ENCODE measurements around the gene MTG1.

MTG1 gene

GRCh38 chr10:133446979-133447378 is 53.0 kb downstream of the MTG1 start:
- Histone ChIP-seq H3K4me2 (ENCODE audit: low read depth, low read length, poor library complexity, severe bottlenecking) (no peak overlapping the region), H3K9me3 (ENCODE audit: insufficient read depth, low read depth, low read length) (peaks cover 15% of the 10 kb centered on the region; the same call in 1 of the 2 replicates), H2AFZ (ENCODE audit: low read length) (no peak overlapping the region), H3K4me3 (ENCODE audit: low read length, poor library complexity, severe bottlenecking) (no peak overlapping the region), H4K20me1 (ENCODE audit: insufficient read depth, low read length, poor library complexity, severe bottlenecking) (no peaks in the 10 kb centered on the region), H3F3A (ENCODE audit: low read depth) (no peaks in the 10 kb centered on the region), H3K27me3 (ENCODE audit: insufficient read depth, low read length, poor library complexity, severe bottlenecking) (peaks cover 5% of the 10 kb centered on the region), H3K79me2 (ENCODE audit: insufficient read depth, low read length) (no peaks in the 10 kb centered on the region), H3K4me1 (ENCODE audit: insufficient read depth, low read length, poor library complexity, severe bottlenecking) (peaks cover 16% of the 10 kb centered on the region), H3K9me2 (replicated peaks; ENCODE audit: low read depth, low read length) (no peaks in the 10 kb centered on the region), H3K9ac (ENCODE audit: low read depth, low read length, poor library complexity, severe bottlenecking) (no peak overlapping the region), H3K36me3 (ENCODE audit: insufficient read depth, low read length) (no peaks in the 10 kb centered on the region)
- no peak for TF ChIP-seq EZH2phosphoT487 (IDR thresholded peaks at IDR 0.05; ENCODE audit: borderline replicate concordance)
- TF ChIP-seq, protein P1, sequence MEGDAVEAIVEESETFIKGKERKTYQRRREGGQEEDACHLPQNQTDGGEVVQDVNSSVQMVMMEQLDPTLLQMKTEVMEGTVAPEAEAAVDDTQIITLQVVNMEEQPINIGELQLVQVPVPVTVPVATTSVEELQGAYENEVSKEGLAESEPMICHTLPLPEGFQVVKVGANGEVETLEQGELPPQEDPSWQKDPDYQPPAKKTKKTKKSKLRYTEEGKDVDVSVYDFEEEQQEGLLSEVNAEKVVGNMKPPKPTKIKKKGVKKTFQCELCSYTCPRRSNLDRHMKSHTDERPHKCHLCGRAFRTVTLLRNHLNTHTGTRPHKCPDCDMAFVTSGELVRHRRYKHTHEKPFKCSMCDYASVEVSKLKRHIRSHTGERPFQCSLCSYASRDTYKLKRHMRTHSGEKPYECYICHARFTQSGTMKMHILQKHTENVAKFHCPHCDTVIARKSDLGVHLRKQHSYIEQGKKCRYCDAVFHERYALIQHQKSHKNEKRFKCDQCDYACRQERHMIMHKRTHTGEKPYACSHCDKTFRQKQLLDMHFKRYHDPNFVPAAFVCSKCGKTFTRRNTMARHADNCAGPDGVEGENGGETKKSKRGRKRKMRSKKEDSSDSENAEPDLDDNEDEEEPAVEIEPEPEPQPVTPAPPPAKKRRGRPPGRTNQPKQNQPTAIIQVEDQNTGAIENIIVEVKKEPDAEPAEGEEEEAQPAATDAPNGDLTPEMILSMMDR (conservative IDR thresholded peaks at IDR 0.05; ENCODE audit: low read length): no peak

- Histone ChIP-seq H3K36me3 (ENCODE audit: insufficient read depth, low read length) (no peaks in the 10 kb centered on the region), H3K9ac (ENCODE audit: low read depth, low read length, poor library complexity, severe bottlenecking) (no peak overlapping the region), H4K20me1 (ENCODE audit: insufficient read depth, low read length, poor library complexity, severe bottlenecking) (no peaks in the 10 kb centered on the region), H3F3A (ENCODE audit: low read depth) (no peaks in the 10 kb centered on the region), H3K79me2 (ENCODE audit: insufficient read depth, low read length) (no peaks in the 10 kb centered on the region), H3K4me2 (ENCODE audit: low read depth, low read length, poor library complexity, severe bottlenecking) (no peak overlapping the region), H3K9me2 (replicated peaks; ENCODE audit: low read depth, low read length) (no peaks in the 10 kb centered on the region), H2AFZ (ENCODE audit: low read length) (no peak overlapping the region), H3K9me3 (ENCODE audit: insufficient read depth, low read depth, low read length) (peaks cover 15% of the 10 kb centered on the region; the same call in 1 of the 2 replicates), H3K4me3 (ENCODE audit: low read length, poor library complexity, severe bottlenecking) (no peak overlapping the region), H3K27me3 (ENCODE audit: insufficient read depth, low read length, poor library complexity, severe bottlenecking) (peaks cover 5% of the 10 kb centered on the region), H3K4me1 (ENCODE audit: insufficient read depth, low read length, poor library complexity, severe bottlenecking) (peaks cover 8% of the 10 kb centered on the region)
- no peak for TF ChIP-seq EZH2phosphoT487 (IDR thresholded peaks at IDR 0.05; ENCODE audit: borderline replicate concordance)
- TF ChIP-seq, protein P1 (conservative IDR thresholded peaks at IDR 0.05; ENCODE audit: low read length): no peak
Measured at GRCh38 chr10:133448120-133448519, 54.2 kb downstream of the MTG1 start.

DNA sequence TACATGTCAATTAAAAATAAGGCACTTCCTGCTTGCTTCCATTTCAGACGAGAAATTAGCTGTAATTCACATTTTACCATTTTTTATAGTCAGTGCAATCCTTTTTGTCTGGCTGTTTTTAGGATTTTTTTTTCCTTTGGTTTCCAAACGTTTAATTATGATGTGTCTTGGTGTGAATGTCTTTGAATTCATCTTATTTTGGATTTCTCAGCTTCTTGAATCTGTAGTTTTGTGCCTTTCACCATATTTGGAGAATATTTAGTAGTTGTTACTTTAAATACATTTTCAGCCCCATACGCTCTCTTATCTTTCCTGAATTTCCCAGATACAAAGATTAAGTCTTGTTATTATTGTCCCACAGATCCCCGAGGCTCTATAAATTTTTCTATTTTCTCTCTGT is 57.4 kb downstream of the MTG1 start:
- H3K79me2 ChIP-seq (ENCODE audit: insufficient read depth, low read length): peaks cover 26% of the 10 kb centered on the region
- peaks cover 6% of the 10 kb centered on the region for H4K20me1 ChIP-seq (ENCODE audit: insufficient read depth, low read length, poor library complexity, severe bottlenecking)
- TF ChIP-seq, protein P1 (conservative IDR thresholded peaks at IDR 0.05; ENCODE audit: low read length): no peak
- TF ChIP-seq EZH2phosphoT487 (IDR thresholded peaks at IDR 0.05; ENCODE audit: borderline replicate concordance): no peak
- H3K9ac ChIP-seq (ENCODE audit: low read depth, low read length, poor library complexity, severe bottlenecking): no peak overlapping the region
- no peaks in the 10 kb centered on the region for H3K36me3 ChIP-seq (ENCODE audit: insufficient read depth, low read length)
- peaks cover 21% of the 10 kb centered on the region for H3K4me1 ChIP-seq (ENCODE audit: insufficient read depth, low read length, poor library complexity, severe bottlenecking)
- H2AFZ ChIP-seq (ENCODE audit: low read length): no peak overlapping the region
- no peaks in the 10 kb centered on the region for H3K9me2 ChIP-seq (replicated peaks; ENCODE audit: low read depth, low read length)
- no peak overlapping the region for H3K4me2 ChIP-seq (ENCODE audit: low read depth, low read length, poor library complexity, severe bottlenecking)
- no peak overlapping the region for H3K4me3 ChIP-seq (ENCODE audit: low read length, poor library complexity, severe bottlenecking)
- peaks cover 15% of the 10 kb centered on the region; the same call in 1 of the 2 replicates for H3K9me3 ChIP-seq (ENCODE audit: insufficient read depth, low read depth, low read length)
- H3F3A ChIP-seq (ENCODE audit: low read depth): no peaks in the 10 kb centered on the region
- peaks cover 5% of the 10 kb centered on the region for H3K27me3 ChIP-seq (ENCODE audit: insufficient read depth, low read length, poor library complexity, severe bottlenecking)

Measured in Loucy (cell line).